Thymus (tissue), 11 donors: ENCODE results near the gene SRBD1. TPM values are rescaled to one million over a fixed set of nuclear protein-coding genes. Genes with fewer than 3 reads are reported as not detected.

ENCODE experiments used
- DNase-seq, 9 donors: peaks; one replicate each; pipeline ENCODE4 v3.0.0-alpha.2; 2013; ENCODE audit warnings: low spot score in 9 of 9, low read depth in 6 of 9, missing footprints in 1 of 9
- H3K27ac ChIP-seq, 2 donors: one replicate each; pipeline ENCODE4 v1.5.1; 2013; ENCODE audit warnings: control low read depth in 1 of 2, low read depth in 1 of 2, low read length in 1 of 2, mild to moderate bottlenecking in 1 of 2, moderate library complexity in 1 of 2
- H3K27me3 ChIP-seq, 2 donors: one replicate each; pipeline ENCODE4 v1.5.1; 2013; ENCODE audit warnings: low read length in 1 of 2; ENCODE audit not compliant: control insufficient read depth in 2 of 2, insufficient read depth in 1 of 2
- H3K36me3 ChIP-seq, 2 donors: one replicate each; pipeline ENCODE4 v1.5.1; 2013; ENCODE audit warnings: low read length in 1 of 2, mild to moderate bottlenecking in 1 of 2, moderate library complexity in 1 of 2; ENCODE audit not compliant: control insufficient read depth in 2 of 2, insufficient read depth in 2 of 2
- H3K4me1 ChIP-seq, 2 donors: one replicate each; pipeline ENCODE4 v1.5.1; 2013; ENCODE audit warnings: low read length in 2 of 2; ENCODE audit not compliant: control insufficient read depth in 2 of 2, insufficient read depth in 2 of 2
- H3K4me3 ChIP-seq, 2 donors: one replicate each; pipeline ENCODE4 v1.5.1; 2013; ENCODE audit warnings: low read length in 2 of 2, control low read depth in 1 of 2, mild to moderate bottlenecking in 1 of 2
- H3K9me3 ChIP-seq, 2 donors: one replicate each; pipeline ENCODE4 v1.5.1; 2013; ENCODE audit warnings: low read length in 1 of 2, mild to moderate bottlenecking in 1 of 2; ENCODE audit not compliant: control insufficient read depth in 2 of 2, insufficient read depth in 1 of 2
- WGBS: extraction: QIAGEN DNeasy Blood & Tissue Kit; methylation state at CpG from one replicate; pipeline ENCODE4 v1.1.7; 2013; 5-methylcytosine and 5-hydroxymethylcytosine counted together
- polyA plus RNA-seq: library from polyadenylated mRNA; stranded (reverse); fragments of 200-250 nt; gene quantifications from one replicate; pipeline ENCODE4 v1.2.3, GENCODE V29; 2013
- total RNA-seq: library from RNA; stranded (reverse); fragments of 120-200 nt; gene quantifications from one replicate; pipeline ENCODE4 v1.2.4, GENCODE V29; 2013
- donor health status: healthy.

SRBD1 gene
- total and polyA plus RNA-seq, 2 donors = 11.0 to 22.4 TPM

DNA sequence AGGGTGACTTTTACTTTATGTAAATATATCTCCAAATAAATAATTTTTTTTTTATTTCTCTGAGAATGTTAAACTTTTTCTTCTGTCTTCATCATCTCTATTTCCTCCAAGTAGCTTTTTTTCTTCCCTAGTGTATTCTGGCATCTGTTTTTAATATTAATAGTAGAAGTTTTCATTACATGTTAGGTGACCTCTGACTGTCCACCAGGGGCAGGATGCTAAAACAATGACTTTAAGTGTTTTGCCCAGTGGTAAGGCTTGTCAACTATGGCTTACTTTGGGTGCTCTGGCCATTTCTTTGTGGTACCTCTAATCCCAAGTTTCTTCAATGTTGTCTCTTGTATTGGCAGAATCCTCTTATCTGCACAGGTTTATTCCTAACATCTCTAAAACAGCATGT, 127.1 kb downstream of the SRBD1 start:
- Histone ChIP-seq H3K9me3 (no peaks in the 10 kb centered on the region), H3K36me3 (no peaks in the 10 kb centered on the region), H3K27ac (no peak overlapping the region), H3K4me1 (no peaks in the 10 kb centered on the region), H3K27me3 (no peaks in the 10 kb centered on the region), H3K4me3 (no peak overlapping the region)
- no peak for DNase-seq

DNA sequence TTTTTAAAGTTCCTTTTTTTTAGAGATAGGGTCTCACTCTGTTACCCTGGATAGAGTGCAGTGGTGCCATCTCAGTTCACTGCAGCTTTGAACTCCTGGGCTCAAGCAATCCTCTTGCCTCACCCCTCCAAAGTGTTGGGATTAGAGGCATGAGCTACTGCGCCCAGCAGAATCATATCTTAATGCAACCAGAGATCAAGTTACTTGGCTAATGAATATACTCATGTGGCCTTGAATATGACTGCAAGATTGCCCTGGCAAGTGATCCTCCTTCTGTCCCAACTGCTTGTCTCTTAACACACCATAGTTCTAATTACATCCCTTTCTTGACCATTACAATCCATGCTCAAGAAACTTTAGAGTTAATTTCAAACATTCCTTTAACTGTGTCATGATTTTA, 133.5 kb downstream of the SRBD1 start:
- no peak for DNase-seq
- H3K9me3 ChIP-seq = no peaks in the 10 kb centered on the region
- H3K4me3 ChIP-seq = no peak overlapping the region
- 100% methylated on average over 1 of the region's 1 CpG for WGBS
- H3K4me1 ChIP-seq = no peaks in the 10 kb centered on the region
- H3K27me3 ChIP-seq = no peaks in the 10 kb centered on the region
- H3K36me3 ChIP-seq = no peaks in the 10 kb centered on the region
- no peak overlapping the region for H3K27ac ChIP-seq

DNA sequence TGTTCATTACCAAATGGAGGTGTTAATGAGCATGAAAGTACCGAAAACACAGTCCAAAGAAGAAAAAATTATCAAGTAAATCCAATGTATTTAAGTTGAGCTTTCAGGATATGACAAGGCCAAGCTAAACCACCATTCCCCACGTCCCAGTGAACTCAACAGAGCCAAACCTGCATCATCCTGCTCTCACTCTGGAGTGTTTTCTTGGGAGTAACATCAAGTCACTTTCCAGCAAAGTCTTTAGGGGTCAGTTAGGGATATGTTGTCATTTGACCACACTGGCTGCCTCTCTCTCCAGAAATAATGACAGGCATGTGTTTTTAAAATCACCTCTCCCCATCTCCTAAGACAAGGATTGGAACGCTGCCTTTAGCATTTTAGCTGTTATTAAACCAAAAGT, 140.5 kb downstream of the SRBD1 start:
- Histone ChIP-seq H3K4me3 (no peak overlapping the region), H3K36me3 (no peaks in the 10 kb centered on the region), H3K4me1 (no peaks in the 10 kb centered on the region), H3K9me3 (no peaks in the 10 kb centered on the region), H3K27ac (no peak overlapping the region), H3K27me3 (no peaks in the 10 kb centered on the region)
- 94% methylated on average over 3 of the region's 3 CpGs for WGBS
- DNase-seq = no peak

DNA sequence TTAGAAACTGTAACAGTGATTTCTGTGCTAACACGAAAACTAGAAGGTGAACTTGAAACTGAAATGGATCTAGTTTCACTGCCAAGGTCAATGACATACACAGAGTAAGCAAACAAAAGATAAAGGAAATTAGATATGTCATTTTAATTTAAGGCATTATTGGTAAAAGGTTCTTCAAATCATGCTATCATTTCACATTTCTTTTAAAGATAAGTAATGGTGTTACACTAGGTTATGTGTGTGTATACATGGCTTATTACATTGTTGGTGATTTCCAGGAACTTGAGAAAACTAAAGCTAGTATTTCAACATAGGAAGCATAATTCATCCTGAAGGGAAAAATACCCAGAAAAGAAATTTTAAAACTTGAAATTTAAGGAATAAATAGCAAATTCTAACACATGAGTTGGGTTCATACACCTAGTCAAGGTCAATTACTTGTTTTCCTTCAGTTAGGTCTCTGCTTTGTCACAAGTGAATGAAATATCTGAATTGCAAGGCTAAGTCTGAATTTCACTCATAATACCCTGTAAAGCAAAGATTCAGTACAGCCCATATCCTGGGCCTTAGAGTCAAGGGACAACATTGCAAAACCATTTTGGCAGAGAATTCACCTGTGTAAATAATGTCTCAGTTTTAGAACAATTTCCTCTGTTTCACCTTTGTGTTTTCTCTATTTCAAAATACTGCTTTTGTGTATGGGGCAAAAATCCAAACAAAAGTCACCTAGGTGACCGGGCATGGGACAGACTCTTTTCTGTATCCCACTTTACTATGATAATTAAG, 141.6 kb downstream of the SRBD1 start:
- no peak for DNase-seq
- Histone ChIP-seq H3K4me1 (no peaks in the 10 kb centered on the region), H3K36me3 (no peaks in the 10 kb centered on the region), H3K9me3 (no peaks in the 10 kb centered on the region), H3K27me3 (no peaks in the 10 kb centered on the region), H3K4me3 (no peak overlapping the region), H3K27ac (no peak overlapping the region)
- WGBS = 94% methylated on average over 2 of the region's 2 CpGs

DNA sequence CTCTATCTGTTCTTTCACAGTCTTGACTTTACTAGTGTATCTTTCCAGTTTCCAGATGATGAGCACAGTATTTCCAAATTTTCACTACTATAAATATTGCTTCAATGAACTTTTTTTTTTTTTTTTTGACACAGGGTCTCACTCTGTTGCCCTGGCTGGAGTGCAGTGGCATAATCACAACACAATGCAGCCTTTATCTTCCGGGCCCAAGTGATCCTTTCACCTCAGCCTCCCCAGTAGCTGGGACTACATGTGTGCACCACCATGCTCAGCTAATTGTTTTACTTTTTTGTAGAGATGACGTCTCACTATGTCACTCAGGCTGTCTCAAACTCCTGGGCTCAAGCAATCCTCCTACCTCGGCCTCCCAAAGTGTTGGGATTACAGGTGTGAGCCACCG, 142.8 kb downstream of the SRBD1 start:
- no peaks in the 10 kb centered on the region for H3K9me3 ChIP-seq
- H3K4me1 ChIP-seq = no peaks in the 10 kb centered on the region
- 96% methylated on average over 4 of the region's 4 CpGs for WGBS
- no peak for DNase-seq
- H3K4me3 ChIP-seq = no peak overlapping the region
- no peaks in the 10 kb centered on the region for H3K27me3 ChIP-seq
- no peaks in the 10 kb centered on the region for H3K36me3 ChIP-seq
- H3K27ac ChIP-seq = no peak overlapping the region

DNA sequence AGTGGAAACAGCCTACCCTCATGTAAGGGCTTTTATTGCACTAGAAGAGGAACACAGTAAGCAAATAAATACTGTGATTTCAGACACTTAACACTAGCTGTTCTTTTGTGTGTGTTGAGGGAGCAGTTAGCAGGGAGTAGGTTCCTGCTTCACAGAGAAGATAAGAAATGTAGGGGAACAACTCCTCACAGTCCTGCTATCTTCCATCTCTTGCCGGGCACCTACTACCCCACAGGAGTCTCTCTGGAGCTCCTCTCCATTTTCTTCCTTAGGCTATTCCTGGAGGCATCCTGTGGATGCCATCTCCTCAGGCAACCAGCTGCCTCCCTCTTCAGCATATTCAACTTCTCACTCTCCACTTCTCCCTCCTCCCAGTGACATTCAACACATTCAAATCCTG, 145.0 kb downstream of the SRBD1 start:
- 97% methylated on average over 1 of the region's 1 CpG for WGBS
- H3K36me3 ChIP-seq = no peaks in the 10 kb centered on the region
- H3K27me3 ChIP-seq = no peaks in the 10 kb centered on the region
- H3K4me1 ChIP-seq = no peaks in the 10 kb centered on the region
- H3K27ac ChIP-seq = no peak overlapping the region
- no peaks in the 10 kb centered on the region for H3K9me3 ChIP-seq
- DNase-seq = no peak
- H3K4me3 ChIP-seq = no peak overlapping the region

DNA sequence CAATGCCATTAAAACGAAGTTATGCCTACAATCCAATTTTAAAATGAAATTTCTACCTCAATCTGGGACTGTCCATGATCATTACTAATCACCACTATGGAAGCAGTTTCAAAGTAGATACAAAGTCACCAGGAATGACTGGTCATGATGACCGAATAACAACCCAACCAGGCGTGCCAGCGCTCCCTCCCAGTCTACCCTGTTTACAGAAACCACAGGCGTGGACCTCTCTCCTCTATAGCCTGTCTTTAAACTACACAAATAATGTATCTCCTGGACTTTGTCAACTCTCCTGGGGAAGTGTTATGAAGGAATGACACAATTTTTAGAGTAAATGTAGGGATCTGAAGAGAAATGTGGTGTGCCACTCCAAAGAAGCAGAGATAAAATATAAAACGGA, 150.2 kb downstream of the SRBD1 start:
- H3K9me3 ChIP-seq = no peaks in the 10 kb centered on the region
- WGBS = 93% methylated on average over 6 of the region's 6 CpGs
- no peak overlapping the region for H3K27ac ChIP-seq

DNA sequence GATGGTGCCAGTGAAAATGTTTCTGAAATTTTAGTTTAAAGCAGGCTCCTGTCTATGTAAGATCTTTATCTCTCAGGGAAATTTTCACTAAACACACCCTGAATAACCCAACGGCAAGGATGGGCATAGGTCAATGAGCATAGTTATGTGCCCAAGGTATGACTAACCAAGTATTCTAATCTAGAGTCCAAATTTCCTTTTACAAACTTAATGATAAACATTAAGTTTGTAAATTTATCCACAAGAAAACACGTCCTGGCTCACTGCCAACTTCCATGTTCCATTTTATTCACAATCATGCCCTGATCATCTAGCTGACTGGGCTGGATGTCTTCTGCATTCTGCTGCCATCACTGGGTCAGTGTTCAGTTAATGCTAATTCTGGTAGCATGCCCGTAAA, 151.2 kb downstream of the SRBD1 start:
- Histone ChIP-seq H3K27ac (no peak overlapping the region), H3K4me3 (no peak overlapping the region), H3K4me1 (no peaks in the 10 kb centered on the region), H3K9me3 (no peaks in the 10 kb centered on the region), H3K27me3 (no peaks in the 10 kb centered on the region), H3K36me3 (no peaks in the 10 kb centered on the region)
- no peak for DNase-seq
- WGBS = 96% methylated on average over 3 of the region's 3 CpGs

More for the DNA sequence above, 150.2 kb downstream of the SRBD1 start:
- H3K4me1 ChIP-seq = no peaks in the 10 kb centered on the region
- no peaks in the 10 kb centered on the region for H3K27me3 ChIP-seq
- H3K4me3 ChIP-seq = no peak overlapping the region
- H3K36me3 ChIP-seq = no peaks in the 10 kb centered on the region
- DNase-seq = no peak

DNA sequence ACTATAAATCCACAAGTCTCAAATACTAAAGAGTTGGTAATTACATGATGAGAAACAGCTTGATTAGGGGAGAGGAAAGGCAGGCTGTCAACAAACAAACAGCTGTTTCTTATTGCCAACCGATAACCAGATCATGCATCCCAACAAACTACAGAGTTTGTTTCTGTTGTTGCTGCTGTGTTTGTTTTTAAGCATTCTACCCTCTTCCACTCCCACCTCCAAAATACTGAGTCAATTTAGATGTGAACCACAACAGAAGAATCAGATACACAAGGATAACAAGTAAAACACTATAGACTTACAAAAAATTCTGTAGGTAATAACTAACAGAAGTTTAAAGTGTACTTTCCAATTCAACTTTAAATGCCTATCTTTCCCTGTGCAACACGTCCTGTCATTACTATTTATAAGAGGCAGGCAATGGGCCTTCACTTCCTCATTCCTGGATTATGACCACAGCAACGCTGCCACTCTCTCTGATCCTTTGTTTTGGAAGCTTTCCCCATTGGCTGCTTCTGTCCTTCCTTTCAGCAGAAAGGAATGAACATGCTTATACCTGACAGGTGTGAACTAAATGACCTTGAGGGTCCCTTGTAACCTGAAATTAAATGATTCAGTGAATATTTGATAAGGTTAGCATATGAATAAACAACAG, 152.0 kb downstream of the SRBD1 start:
- Histone ChIP-seq H3K27ac (no peak overlapping the region), H3K27me3 (no peaks in the 10 kb centered on the region), H3K4me1 (no peaks in the 10 kb centered on the region), H3K9me3 (no peaks in the 10 kb centered on the region), H3K4me3 (no peak overlapping the region), H3K36me3 (no peaks in the 10 kb centered on the region)
- WGBS = 75% methylated on average over 3 of the region's 3 CpGs
- no peak for DNase-seq
